GM10248 (cell line): ENCODE results near the gene DPEP2.
"Not testable (repeated sequence)": the region's sequence is repeated elsewhere in the genome, so short reads cannot be mapped to it uniquely, and the experiment has no call there.

Experiments used
- CTCF ChIA-PET: fragments of 300-600 bp; sonication (Branson Sonifier 250); formaldehyde crosslinking; extraction: SDS; loops from one replicate; lab custom pipeline; 2021; ENCODE audit warnings: antibody characterized with exemption; lab: Yijun Ruan, JAX
- POLR2A ChIA-PET: fragments of 350-650 bp; sonication (Branson Sonifier 250); formaldehyde crosslinking; extraction: SDS; loops from one replicate; lab custom pipeline; 2020; ENCODE audit warnings: antibody characterized with exemption; lab: Yijun Ruan, JAX
- DNase-seq: peaks from one replicate; pipeline ENCODE4 v3.0.0; 2012; ENCODE audit errors: extremely low spot score
- CTCF ChIP-seq: IDR thresholded peaks from 2 replicates; pipeline ENCODE4 v1.5.1; 2012; ENCODE audit warnings: mild to moderate bottlenecking, low read depth; ENCODE audit errors: extremely low read depth, missing control alignments, control extremely low read depth

The DPEP2 gene

GRCh38 chr16:68037841-68038597 lies 38.7 kb upstream of the DPEP2 start:
- POLR2A ChIA-PET = interaction anchor here (0.7 kb wide), 1 partner anchor 357 kb away, joined by 7 read pairs; no protein-coding TSS in a partner anchor
- DNase-seq = peak; percentile 46
- CTCF ChIA-PET = interaction anchor here (1.1 to 6.3 kb wide), 5 partner anchors 8 to 221 kb away, joined by 3 to 72 read pairs (median 6); partner anchors contain the start of gene NRN1L
- no peak for TF ChIP-seq CTCF

- no peak for TF ChIP-seq CTCF
- DNase-seq = no peak
- POLR2A ChIA-PET = no interaction called here
- CTCF ChIA-PET = interaction anchor here (0.7 to 1.8 kb wide), 8 partner anchors 8 to 362 kb away, joined by 3 to 4 read pairs (median 4); partner anchors contain the start of genes DDX28 and DUS2
Observed at GRCh38 chr16:68035227-68035626, 35.9 kb upstream of the DPEP2 start.

GRCh38 chr16:68033101-68033500 lies 33.8 kb upstream of the DPEP2 start:
- no peak for TF ChIP-seq CTCF
- no peak for DNase-seq
- POLR2A ChIA-PET = interaction anchor here (0.7 kb wide), 1 partner anchor 41 kb away, joined by 4 read pairs; no protein-coding TSS in a partner anchor
- CTCF ChIA-PET = interaction anchor here (2.1 kb wide), 1 partner anchor 7 kb away, joined by 7 read pairs; no protein-coding TSS in a partner anchor

- CTCF ChIA-PET = interaction anchor here (0.6 to 2.1 kb wide), 3 partner anchors 9 to 215 kb away, joined by 3 to 7 read pairs (median 3); no protein-coding TSS in a partner anchor
- no peak for TF ChIP-seq CTCF
- POLR2A ChIA-PET = no interaction called here
- no peak for DNase-seq
Observed at GRCh38 chr16:68031951-68032350, 32.7 kb upstream of the DPEP2 start.

GRCh38 chr16:68030108-68030507 lies 30.8 kb upstream of the DPEP2 start:
- DNase-seq = not testable (repeated sequence)
- CTCF ChIA-PET = interaction anchor here (0.6 to 5.7 kb wide), 3 partner anchors 11 to 35 kb away, joined by 3 to 49 read pairs (median 3); no protein-coding TSS in a partner anchor
- POLR2A ChIA-PET = interaction anchor here (0.5 kb wide), 1 partner anchor 26 kb away, joined by 4 read pairs; no protein-coding TSS in a partner anchor

GRCh38 chr16:68028996-68029395 lies 29.7 kb upstream of the DPEP2 start:
- CTCF ChIA-PET = interaction anchor here (0.9 to 5.7 kb wide), 6 partner anchors 9 to 213 kb away, joined by 3 to 49 read pairs (median 6); no protein-coding TSS in a partner anchor
- no peak for DNase-seq
- TF ChIP-seq CTCF = no peak
- POLR2A ChIA-PET = interaction anchor here (0.6 kb wide), 1 partner anchor 11 kb away, joined by 4 read pairs; no protein-coding TSS in a partner anchor
